ENCODE results near the gene LDLRAD4. TPM values are rescaled to one million over a fixed set of nuclear protein-coding genes. Genes with fewer than 3 reads are reported as not detected.

The LDLRAD4 gene
- total RNA-seq, 1 donor from 2014 or later = 20.4 TPM

GRCh38 chr18:13220361-13220991 is 1.9 kb downstream of the LDLRAD4 start:
- Mint-ChIP-seq H3K4me1 (ENCODE audit: unreplicated experiment) (peaks cover 46% of the 10 kb centered on the region), H3K4me3 (ENCODE audit: unreplicated experiment) (peak overlapping the region; percentile 40)

GRCh38 chr18:13221869-13222855 is 3.6 kb downstream of the LDLRAD4 start:
- Mint-ChIP-seq H3K27ac (ENCODE audit: unreplicated experiment) (peak overlapping the region; percentile 45), H3K27me3 (ENCODE audit: unreplicated experiment) (peaks cover 37% of the 10 kb centered on the region), H3K9me3 (ENCODE audit: unreplicated experiment) (no peaks in the 10 kb centered on the region), H3K4me1 (ENCODE audit: unreplicated experiment) (peaks cover 41% of the 10 kb centered on the region), H3K4me3 (ENCODE audit: unreplicated experiment) (no peak overlapping the region), H3K36me3 (ENCODE audit: unreplicated experiment) (no peaks in the 10 kb centered on the region)
- DNase-seq (ENCODE audit: extremely low spot score, unreplicated experiment) = no peak
- no peak for TF ChIP-seq CTCF (IDR thresholded peaks at IDR 0.05)

More at GRCh38 chr18:13220361-13220991, 1.9 kb downstream of the LDLRAD4 start:
- DNase-seq (ENCODE audit: extremely low spot score, unreplicated experiment) = no peak
- peak overlapping the region; percentile 45 for H3K27ac Mint-ChIP-seq (ENCODE audit: unreplicated experiment)
- peaks cover 46% of the 10 kb centered on the region for H3K27me3 Mint-ChIP-seq (ENCODE audit: unreplicated experiment)
- no peak for TF ChIP-seq CTCF (IDR thresholded peaks at IDR 0.05)
- H3K36me3 Mint-ChIP-seq (ENCODE audit: unreplicated experiment) = no peaks in the 10 kb centered on the region
- no peaks in the 10 kb centered on the region for H3K9me3 Mint-ChIP-seq (ENCODE audit: unreplicated experiment)

GRCh38 chr18:13222856-13223281 is 4.3 kb downstream of the LDLRAD4 start:
- DNase-seq (ENCODE audit: extremely low spot score, unreplicated experiment) = no peak
- H3K36me3 Mint-ChIP-seq (ENCODE audit: unreplicated experiment) = no peaks in the 10 kb centered on the region
- TF ChIP-seq CTCF (IDR thresholded peaks at IDR 0.05) = no peak
- H3K4me3 Mint-ChIP-seq (ENCODE audit: unreplicated experiment) = no peak overlapping the region
- H3K27ac Mint-ChIP-seq (ENCODE audit: unreplicated experiment) = peak overlapping the region; percentile 23
- peaks cover 37% of the 10 kb centered on the region for H3K27me3 Mint-ChIP-seq (ENCODE audit: unreplicated experiment)
- H3K9me3 Mint-ChIP-seq (ENCODE audit: unreplicated experiment) = no peaks in the 10 kb centered on the region
- peaks cover 41% of the 10 kb centered on the region for H3K4me1 Mint-ChIP-seq (ENCODE audit: unreplicated experiment)

- Mint-ChIP-seq H3K27me3 (ENCODE audit: unreplicated experiment) (peaks cover 37% of the 10 kb centered on the region), H3K9me3 (ENCODE audit: unreplicated experiment) (no peaks in the 10 kb centered on the region), H3K4me3 (ENCODE audit: unreplicated experiment) (no peak overlapping the region), H3K4me1 (ENCODE audit: unreplicated experiment) (peaks cover 41% of the 10 kb centered on the region), H3K36me3 (ENCODE audit: unreplicated experiment) (no peaks in the 10 kb centered on the region), H3K27ac (ENCODE audit: unreplicated experiment) (peak overlapping the region; percentile 23)
- DNase-seq (ENCODE audit: extremely low spot score, unreplicated experiment) = no peak
- no peak for TF ChIP-seq CTCF (IDR thresholded peaks at IDR 0.05)
Observed at GRCh38 chr18:13223311-13224143, 5.0 kb downstream of the LDLRAD4 start.
